HL-60 (cell line): Measurements from ENCODE around the gene GLIS1.
A peak's percentile ranks its signal among the peaks of the same experiment; 100 is the strongest.

Source experiments
- DNase-seq, 2 experiments: peaks; one replicate each; pipeline ENCODE4 v3.0.0-alpha.2; 2010 to 2020; ENCODE audit warnings: low read depth in 1 of 2, low spot score in 1 of 2
- H3K27ac ChIP-seq: fragments of 250-450 bp; sonication (Bioruptor Pico); replicated peaks from 2 replicates; pipeline ENCODE4 v1.5.1; 2020; ENCODE audit warnings: mild to moderate bottlenecking, moderate library complexity
- H3K27me3 ChIP-seq: fragments of 250-450 bp; sonication (Bioruptor Pico); 2 replicates; pipeline ENCODE4 v1.5.1; 2021; ENCODE audit warnings: mild to moderate bottlenecking, moderate library complexity; ENCODE audit not compliant: insufficient read depth, poor library complexity, severe bottlenecking
- H3K4me3 ChIP-seq: replicated peaks from 2 replicates; pipeline ENCODE4 v1.5.1; 2011; ENCODE audit warnings: mild to moderate bottlenecking, control low read depth, low read length; ENCODE audit not compliant: insufficient read depth
- GABPA ChIP-seq: IDR thresholded peaks from 2 replicates; pipeline ENCODE4 v1.6.1; 2012; ENCODE audit warnings: low read depth
- POLR2AphosphoS5 ChIP-seq: IDR thresholded peaks from 2 replicates; pipeline ENCODE4 v1.6.1; 2012; ENCODE audit warnings: low read depth
- SPI1 ChIP-seq: IDR thresholded peaks from 2 replicates; pipeline ENCODE4 v1.6.1; 2012; ENCODE audit warnings: low read depth, mild to moderate bottlenecking, borderline replicate concordance
- TF ChIP-seq, protein P1 (sequence below): IDR thresholded peaks from one replicate; pipeline ENCODE4 v1.5.1; 2011; ENCODE audit warnings: low read length, control low read depth, inconsistent platforms; ENCODE audit not compliant: insufficient read depth
- TF ChIP-seq, protein P2 (sequence below): IDR thresholded peaks from 2 replicates; pipeline ENCODE4 v1.6.1; 2012; ENCODE audit warnings: low read depth; ENCODE audit not compliant: insufficient replicate concordance

The GLIS1 gene

DNA sequence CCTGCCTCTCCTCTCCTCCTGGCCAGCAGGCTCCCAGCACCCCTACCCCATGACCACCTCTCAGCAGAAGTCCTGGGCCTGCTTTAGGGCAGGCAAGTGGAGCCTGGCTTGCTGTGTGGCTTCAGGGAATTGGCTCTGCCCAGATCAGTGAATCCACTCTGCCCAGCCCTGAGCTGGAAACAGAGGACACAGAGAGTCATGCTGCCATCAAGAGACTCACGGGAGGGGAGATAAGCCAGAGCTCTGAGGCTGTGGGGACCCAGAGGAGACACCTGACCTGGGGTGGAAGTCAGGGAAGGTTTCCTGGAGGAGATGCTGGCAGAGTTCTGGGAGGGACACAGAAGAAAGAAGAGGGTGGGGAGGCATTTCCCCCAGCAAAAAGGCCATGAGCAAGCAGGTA lies 54.2 kb downstream of the GLIS1 start:
- no peak for DNase-seq
- TF ChIP-seq, protein P1, sequence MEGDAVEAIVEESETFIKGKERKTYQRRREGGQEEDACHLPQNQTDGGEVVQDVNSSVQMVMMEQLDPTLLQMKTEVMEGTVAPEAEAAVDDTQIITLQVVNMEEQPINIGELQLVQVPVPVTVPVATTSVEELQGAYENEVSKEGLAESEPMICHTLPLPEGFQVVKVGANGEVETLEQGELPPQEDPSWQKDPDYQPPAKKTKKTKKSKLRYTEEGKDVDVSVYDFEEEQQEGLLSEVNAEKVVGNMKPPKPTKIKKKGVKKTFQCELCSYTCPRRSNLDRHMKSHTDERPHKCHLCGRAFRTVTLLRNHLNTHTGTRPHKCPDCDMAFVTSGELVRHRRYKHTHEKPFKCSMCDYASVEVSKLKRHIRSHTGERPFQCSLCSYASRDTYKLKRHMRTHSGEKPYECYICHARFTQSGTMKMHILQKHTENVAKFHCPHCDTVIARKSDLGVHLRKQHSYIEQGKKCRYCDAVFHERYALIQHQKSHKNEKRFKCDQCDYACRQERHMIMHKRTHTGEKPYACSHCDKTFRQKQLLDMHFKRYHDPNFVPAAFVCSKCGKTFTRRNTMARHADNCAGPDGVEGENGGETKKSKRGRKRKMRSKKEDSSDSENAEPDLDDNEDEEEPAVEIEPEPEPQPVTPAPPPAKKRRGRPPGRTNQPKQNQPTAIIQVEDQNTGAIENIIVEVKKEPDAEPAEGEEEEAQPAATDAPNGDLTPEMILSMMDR, result no peak
- no peak for TF ChIP-seq GABPA
- TF ChIP-seq SPI1, result no peak
- H3K27ac ChIP-seq, result no peak overlapping the region
- peaks cover 10% of the 10 kb centered on the region for H3K27me3 ChIP-seq
- H3K4me3 ChIP-seq, result no peak overlapping the region

DNA sequence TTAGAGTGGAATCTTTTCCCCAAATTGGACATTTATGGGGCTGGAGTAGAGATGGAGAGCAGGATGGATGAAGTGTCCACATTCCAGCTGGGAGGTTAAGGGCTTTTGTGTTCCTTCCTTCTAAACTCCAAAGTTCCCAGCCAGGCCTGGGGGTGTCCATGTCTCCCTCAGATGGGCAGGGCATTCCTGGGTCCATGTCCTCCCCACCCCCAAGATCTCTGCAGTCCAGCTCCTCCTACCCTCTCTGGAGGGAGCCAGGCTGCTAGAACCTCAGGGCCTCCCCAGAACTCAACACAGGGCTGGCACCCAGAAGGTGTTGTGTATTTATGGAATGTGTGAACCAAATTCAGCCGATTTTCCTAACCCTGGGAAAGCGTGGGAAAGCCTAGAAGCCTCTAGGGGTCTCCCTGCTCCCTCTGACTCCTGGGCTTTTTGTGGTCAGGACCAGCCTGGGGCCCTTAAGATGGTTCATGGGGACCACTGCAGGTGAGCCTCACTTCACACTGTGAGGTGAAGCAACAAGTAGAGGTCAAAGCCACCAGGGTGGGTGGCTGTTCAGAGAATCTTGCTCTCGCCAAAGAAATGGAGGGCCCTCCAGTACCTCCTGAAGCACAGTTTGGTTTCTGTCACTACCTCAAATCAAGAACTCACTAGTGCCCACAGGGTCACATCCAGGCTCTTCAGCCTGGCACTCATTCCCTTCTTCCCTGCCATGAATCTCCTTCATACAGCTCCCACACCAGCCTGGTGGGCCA lies 54.8 kb downstream of the GLIS1 start:
- Histone ChIP-seq H3K4me3 (no peak overlapping the region), H3K27ac (no peak overlapping the region), H3K27me3 (peaks cover 10% of the 10 kb centered on the region)
- TF ChIP-seq POLR2AphosphoS5, result no peak
- no peak for TF ChIP-seq SPI1
- TF ChIP-seq GABPA, result no peak
- TF ChIP-seq, protein P2, sequence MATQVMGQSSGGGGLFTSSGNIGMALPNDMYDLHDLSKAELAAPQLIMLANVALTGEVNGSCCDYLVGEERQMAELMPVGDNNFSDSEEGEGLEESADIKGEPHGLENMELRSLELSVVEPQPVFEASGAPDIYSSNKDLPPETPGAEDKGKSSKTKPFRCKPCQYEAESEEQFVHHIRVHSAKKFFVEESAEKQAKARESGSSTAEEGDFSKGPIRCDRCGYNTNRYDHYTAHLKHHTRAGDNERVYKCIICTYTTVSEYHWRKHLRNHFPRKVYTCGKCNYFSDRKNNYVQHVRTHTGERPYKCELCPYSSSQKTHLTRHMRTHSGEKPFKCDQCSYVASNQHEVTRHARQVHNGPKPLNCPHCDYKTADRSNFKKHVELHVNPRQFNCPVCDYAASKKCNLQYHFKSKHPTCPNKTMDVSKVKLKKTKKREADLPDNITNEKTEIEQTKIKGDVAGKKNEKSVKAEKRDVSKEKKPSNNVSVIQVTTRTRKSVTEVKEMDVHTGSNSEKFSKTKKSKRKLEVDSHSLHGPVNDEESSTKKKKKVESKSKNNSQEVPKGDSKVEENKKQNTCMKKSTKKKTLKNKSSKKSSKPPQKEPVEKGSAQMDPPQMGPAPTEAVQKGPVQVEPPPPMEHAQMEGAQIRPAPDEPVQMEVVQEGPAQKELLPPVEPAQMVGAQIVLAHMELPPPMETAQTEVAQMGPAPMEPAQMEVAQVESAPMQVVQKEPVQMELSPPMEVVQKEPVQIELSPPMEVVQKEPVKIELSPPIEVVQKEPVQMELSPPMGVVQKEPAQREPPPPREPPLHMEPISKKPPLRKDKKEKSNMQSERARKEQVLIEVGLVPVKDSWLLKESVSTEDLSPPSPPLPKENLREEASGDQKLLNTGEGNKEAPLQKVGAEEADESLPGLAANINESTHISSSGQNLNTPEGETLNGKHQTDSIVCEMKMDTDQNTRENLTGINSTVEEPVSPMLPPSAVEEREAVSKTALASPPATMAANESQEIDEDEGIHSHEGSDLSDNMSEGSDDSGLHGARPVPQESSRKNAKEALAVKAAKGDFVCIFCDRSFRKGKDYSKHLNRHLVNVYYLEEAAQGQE, result no peak
- TF ChIP-seq, protein P1, result no peak
- no peak for DNase-seq

DNA sequence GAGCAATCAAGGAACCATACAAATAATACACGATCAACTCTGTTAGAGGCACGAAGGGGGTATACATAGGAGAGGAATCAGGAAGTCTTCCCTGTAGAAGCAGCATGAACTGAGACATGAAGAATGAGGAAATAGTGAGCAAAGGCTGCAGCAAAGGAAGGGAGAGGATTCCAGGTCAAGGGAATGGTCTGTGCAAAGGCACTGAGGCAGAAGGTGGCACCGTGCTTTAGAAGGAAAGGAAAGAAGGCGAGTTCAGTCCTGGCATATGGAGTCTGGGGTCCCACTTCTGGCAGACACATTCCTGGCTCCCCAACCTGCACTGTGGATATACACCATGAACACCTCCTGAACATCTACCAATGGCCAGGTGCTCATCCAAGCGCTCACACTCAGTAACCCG lies 56.1 kb downstream of the GLIS1 start:
- Histone ChIP-seq H3K4me3 (no peak overlapping the region), H3K27me3 (peaks cover 10% of the 10 kb centered on the region), H3K27ac (no peak overlapping the region)
- peak; percentile 46; the same call in 1 of the 2 replicates for TF ChIP-seq SPI1
- TF ChIP-seq POLR2AphosphoS5, result no peak
- no peak for DNase-seq

DNA sequence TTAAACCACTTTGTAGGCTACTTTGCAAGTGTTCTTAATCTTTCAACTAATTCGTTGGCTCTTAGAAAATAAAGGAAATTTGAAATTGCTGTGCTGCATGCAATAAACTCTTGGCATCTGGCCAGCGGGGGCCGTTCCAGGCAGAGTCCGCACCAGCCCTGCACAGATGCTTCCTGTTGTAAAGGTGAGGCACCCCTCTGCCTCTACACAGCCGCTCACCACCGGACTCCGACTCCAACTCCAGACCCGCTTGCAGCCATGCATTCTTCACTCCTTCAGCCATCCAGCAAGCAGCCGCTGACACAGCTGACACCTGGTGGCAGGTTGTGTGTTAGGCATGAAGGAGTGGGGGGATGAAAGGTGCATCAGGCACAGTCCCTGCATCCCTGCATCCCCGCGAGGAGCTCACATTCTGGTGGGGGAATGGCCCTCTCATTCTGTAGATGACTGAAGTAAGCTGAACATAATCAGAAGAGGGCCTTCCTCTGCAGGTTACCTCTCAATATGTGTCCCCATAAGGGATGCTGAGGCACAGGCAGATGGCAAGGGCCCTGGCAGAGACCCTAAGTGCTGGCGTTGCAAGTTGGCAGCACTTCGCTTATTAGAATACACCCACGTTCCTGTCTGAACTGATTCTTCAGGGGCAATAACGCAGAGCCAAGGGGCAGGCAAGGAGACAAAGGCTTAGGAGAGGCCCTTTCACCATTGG lies 56.8 kb downstream of the GLIS1 start:
- no peak overlapping the region for H3K4me3 ChIP-seq
- DNase-seq, result peak; percentile 22 to 64
- TF ChIP-seq, protein P1, result peak; percentile 15
- TF ChIP-seq, protein P2, result no peak
- peak; percentile 76 for TF ChIP-seq POLR2AphosphoS5
- H3K27me3 ChIP-seq, result peaks cover 5% of the 10 kb centered on the region
- no peak overlapping the region for H3K27ac ChIP-seq
